CD4-positive, alpha-beta T cell (primary cell): ENCODE data around the gene SPATA19. TPM values are rescaled to one million over a fixed set of nuclear protein-coding genes. Genes with fewer than 3 reads are reported as not detected.

Experiments used
- ATAC-seq: fragments of 200-7000 bp; cut with Tn5 transposase; one replicate; pipeline ENCODE4 v1.10.0; 2022; ENCODE audit warnings: mild to moderate bottlenecking; ENCODE audit not compliant: poor library complexity
- CTCF ChIA-PET: fragments of 350-600 bp; sonication (Branson Sonifier 250); formaldehyde crosslinking; loops from one replicate; lab custom pipeline; 2021; ENCODE audit warnings: antibody characterized with exemption, inconsistent platforms; lab: Charles Lee
- POLR2A ChIA-PET: fragments of 350-600 bp; sonication (Branson Sonifier 250); formaldehyde crosslinking; loops from one replicate; lab custom pipeline; 2021; ENCODE audit warnings: antibody characterized with exemption, inconsistent platforms; lab: Charles Lee
- DNase-seq, 14 experiments: peaks; one replicate each; pipeline ENCODE4 v3.0.0-alpha.2; 2013 to 2020; ENCODE audit warnings: mixed read lengths in 2 of 14
- H3K27ac ChIP-seq, 2 donors: one replicate each; pipeline versions ENCODE4 v1.5.1 to v1.7.0; 2013; ENCODE audit warnings: low read length in 2 of 2, low read depth in 1 of 2, mild to moderate bottlenecking in 1 of 2
- H3K27me3 ChIP-seq, 2 experiments: 1 replicate in 1 of 2; 2 replicates in 1 of 2; pipeline versions ENCODE4 v1.6.1 to v1.7.0; 2013; ENCODE audit warnings: low read length in 2 of 2, control low read depth in 1 of 2, mild to moderate bottlenecking in 1 of 2, moderate library complexity in 1 of 2; ENCODE audit not compliant: insufficient read depth in 2 of 2, control insufficient read depth in 1 of 2
- H3K36me3 ChIP-seq: one replicate; pipeline ENCODE4 v1.6.1; 2013; ENCODE audit warnings: low read length, control low read depth; ENCODE audit not compliant: insufficient read depth
- H3K4me1 ChIP-seq: one replicate; pipeline ENCODE4 v1.6.1; 2013; ENCODE audit warnings: low read length, control low read depth; ENCODE audit not compliant: insufficient read depth
- H3K4me3 ChIP-seq: one replicate; pipeline ENCODE4 v1.5.1; 2013; ENCODE audit warnings: mild to moderate bottlenecking, low read length, moderate library complexity
- H3K9me3 ChIP-seq, 2 experiments: 1 replicate in 1 of 2; 2 replicates in 1 of 2; pipeline versions ENCODE4 v1.6.1 to v1.7.0; 2013; ENCODE audit warnings: low read length in 2 of 2, mild to moderate bottlenecking in 2 of 2, control low read depth in 1 of 2, moderate library complexity in 1 of 2; ENCODE audit not compliant: control insufficient read depth in 1 of 2, insufficient read depth in 1 of 2
- H3K27ac Mint-ChIP-seq: one replicate; pipeline ENCODE4 v1.8.0; 2020; ENCODE audit warnings: mixed read lengths
- H3K27me3 Mint-ChIP-seq: one replicate; pipeline ENCODE4 v1.8.0; 2021; ENCODE audit warnings: mixed read lengths
- H3K36me3 Mint-ChIP-seq: one replicate; pipeline ENCODE4 v1.8.0; 2021; ENCODE audit warnings: low read depth, mixed read lengths
- H3K4me1 Mint-ChIP-seq: one replicate; pipeline ENCODE4 v1.8.0; 2021; ENCODE audit warnings: low read depth, mixed read lengths
- H3K4me3 Mint-ChIP-seq: one replicate; pipeline ENCODE4 v1.8.0; 2020; ENCODE audit warnings: mild to moderate bottlenecking, mixed read lengths
- H3K9me3 Mint-ChIP-seq: one replicate; pipeline ENCODE4 v1.8.0; 2020; ENCODE audit warnings: mixed read lengths
- intact Hi-C, 2 experiments: fragments of 100-400 bp; cut with DNase I in 1 of 2; cut with micrococcal nuclease in 1 of 2; formaldehyde crosslinking; loops; one replicate each; pipeline versions ENCODE4 v1.15.1 to v1.9.0; 2023 to 2025; cut with DNase I, micrococcal nuclease
- total RNA-seq, 174 experiments: library from RNA in 2 of 174; stranded (reverse) in 2 of 174; gene quantifications; one replicate each; pipeline ENCODE4 v1.2.3 and lab custom pipeline; 2021 to 2026
- TF ChIP-seq, protein P1 (sequence below): fragments of 200-600 bp; IDR thresholded peaks from one replicate; pipeline ENCODE4 v1.8.0; 2022; ENCODE audit warnings: antibody characterized with exemption, mild to moderate bottlenecking

The SPATA19 gene
- total RNA-seq, 2 experiments from 2014 or later, result not detected

DNA sequence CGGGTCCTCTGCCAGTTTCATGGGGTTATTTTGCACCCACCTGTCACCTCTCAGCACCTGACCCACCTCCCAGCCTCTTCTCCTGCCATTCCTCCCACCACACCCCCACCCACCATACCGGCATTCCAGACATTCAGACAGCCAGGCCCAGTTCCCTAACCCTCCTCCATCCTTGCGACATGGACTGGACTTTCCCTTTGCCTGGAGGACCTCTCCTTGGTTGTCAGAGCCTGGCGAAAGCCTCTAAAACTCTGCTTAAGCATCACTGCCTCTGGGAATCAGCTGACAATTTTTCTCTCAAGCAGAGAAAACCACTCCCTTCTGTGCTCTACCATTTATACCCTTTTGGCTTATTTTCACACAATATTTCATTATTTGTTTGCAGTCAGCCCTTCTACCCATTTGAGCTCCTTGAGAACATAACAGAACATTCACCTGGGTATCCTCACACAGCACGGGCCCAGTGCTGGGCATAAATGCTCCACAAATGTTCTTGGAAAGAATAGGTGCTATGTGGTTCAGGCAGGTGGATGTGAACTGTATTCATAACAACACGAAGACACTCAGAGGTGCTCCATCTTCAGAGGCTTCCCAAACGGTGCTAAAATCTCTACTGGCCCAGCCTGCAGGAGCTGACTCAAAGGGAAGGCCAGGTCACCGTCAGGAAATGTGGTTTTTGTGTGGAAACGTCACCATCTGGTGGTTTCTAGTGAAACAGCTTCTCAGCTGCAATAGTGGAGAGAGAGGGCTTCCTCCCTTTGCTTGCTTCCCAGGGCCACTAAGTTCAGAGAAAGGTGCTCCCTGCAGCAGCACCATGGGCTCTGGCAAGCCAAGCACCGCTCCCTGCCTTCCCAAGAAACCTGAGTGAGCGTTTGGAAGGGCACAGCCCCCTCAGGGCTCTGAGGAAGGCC lies 10.4 kb downstream of the SPATA19 start:
- H3K4me1 Mint-ChIP-seq, result peaks cover 12% of the 10 kb centered on the region
- DNase-seq (peak in 5 of 14 experiments; percentile 6 to 48 (median 38)), ATAC-seq (no peak)
- no peak overlapping the region for H3K4me3 Mint-ChIP-seq
- intact Hi-C loops, result no loop called here
- H3K36me3 Mint-ChIP-seq, result no peaks in the 10 kb centered on the region
- peaks cover 0 to 19% of the 10 kb centered on the region in 2 experiments for H3K9me3 ChIP-seq
- peaks cover 5% of the 10 kb centered on the region for H3K4me1 ChIP-seq
- CTCF ChIA-PET, result interaction anchor here (1.0 kb wide), 1 partner anchor 700 kb away, joined by 3 read pairs; no protein-coding TSS in a partner anchor
- peaks cover 16% of the 10 kb centered on the region for H3K27me3 Mint-ChIP-seq
- no peak overlapping the region for H3K27ac ChIP-seq
- no peak overlapping the region for H3K4me3 ChIP-seq
- peaks cover 0 to 4% of the 10 kb centered on the region in 2 experiments for H3K27me3 ChIP-seq
- TF ChIP-seq, protein P1, sequence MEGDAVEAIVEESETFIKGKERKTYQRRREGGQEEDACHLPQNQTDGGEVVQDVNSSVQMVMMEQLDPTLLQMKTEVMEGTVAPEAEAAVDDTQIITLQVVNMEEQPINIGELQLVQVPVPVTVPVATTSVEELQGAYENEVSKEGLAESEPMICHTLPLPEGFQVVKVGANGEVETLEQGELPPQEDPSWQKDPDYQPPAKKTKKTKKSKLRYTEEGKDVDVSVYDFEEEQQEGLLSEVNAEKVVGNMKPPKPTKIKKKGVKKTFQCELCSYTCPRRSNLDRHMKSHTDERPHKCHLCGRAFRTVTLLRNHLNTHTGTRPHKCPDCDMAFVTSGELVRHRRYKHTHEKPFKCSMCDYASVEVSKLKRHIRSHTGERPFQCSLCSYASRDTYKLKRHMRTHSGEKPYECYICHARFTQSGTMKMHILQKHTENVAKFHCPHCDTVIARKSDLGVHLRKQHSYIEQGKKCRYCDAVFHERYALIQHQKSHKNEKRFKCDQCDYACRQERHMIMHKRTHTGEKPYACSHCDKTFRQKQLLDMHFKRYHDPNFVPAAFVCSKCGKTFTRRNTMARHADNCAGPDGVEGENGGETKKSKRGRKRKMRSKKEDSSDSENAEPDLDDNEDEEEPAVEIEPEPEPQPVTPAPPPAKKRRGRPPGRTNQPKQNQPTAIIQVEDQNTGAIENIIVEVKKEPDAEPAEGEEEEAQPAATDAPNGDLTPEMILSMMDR, result peak; percentile 23
- no peaks in the 10 kb centered on the region for H3K36me3 ChIP-seq
- POLR2A ChIA-PET, result no interaction called here
- H3K9me3 Mint-ChIP-seq, result no peaks in the 10 kb centered on the region
- no peak overlapping the region for H3K27ac Mint-ChIP-seq

DNA sequence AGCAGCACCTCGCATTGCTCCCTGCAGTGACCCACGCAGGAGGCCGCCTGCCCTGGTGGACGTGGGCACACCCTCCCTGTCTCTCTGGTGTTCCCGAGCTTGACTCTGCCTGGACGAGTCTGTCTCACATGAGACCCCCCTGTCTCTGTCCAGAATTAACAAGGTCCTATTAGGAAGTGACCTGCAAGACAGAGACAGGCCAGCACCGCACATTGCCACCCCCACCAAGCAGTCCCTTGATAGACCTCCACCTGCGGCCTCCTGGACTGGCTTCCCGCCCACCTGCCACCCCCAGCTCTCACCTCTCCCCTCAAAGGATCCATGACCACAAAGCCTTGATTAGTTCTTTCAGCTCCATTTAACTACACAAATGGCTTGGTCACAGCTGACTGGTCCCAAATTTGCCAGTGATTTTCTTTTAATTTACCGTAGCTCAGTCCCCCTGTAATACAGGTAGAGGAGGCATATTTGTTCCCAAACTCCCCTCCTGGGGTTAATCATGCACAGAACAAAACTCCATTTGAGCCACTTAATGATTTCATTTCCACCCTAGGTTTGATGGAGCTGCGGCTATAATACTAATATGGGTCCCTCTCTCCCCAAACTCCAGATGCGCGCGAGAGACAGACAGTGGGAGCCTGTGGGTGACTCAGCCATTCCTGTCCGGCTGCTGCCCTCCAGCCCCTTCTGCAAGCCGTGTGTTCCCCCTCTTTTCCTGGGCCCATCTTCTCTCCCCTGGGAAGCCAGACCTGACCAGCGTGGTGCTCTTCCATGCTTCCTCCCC lies 11.2 kb downstream of the SPATA19 start:
- H3K9me3 ChIP-seq, result peaks cover 0 to 19% of the 10 kb centered on the region in 2 experiments
- H3K9me3 Mint-ChIP-seq, result no peaks in the 10 kb centered on the region
- peaks cover 12% of the 10 kb centered on the region for H3K4me1 Mint-ChIP-seq
- no peak overlapping the region for H3K4me3 ChIP-seq
- peaks cover 16% of the 10 kb centered on the region for H3K27me3 Mint-ChIP-seq
- TF ChIP-seq, protein P1, result no peak
- ChIA-PET POLR2A (no interaction called here), CTCF (no interaction called here)
- H3K27ac ChIP-seq, result no peak overlapping the region
- no peak overlapping the region for H3K4me3 Mint-ChIP-seq
- H3K36me3 Mint-ChIP-seq, result no peaks in the 10 kb centered on the region
- no peak for ATAC-seq
- H3K27ac Mint-ChIP-seq, result no peak overlapping the region
- intact Hi-C loops, result no loop called here
- DNase-seq, result peak in 1 of 14 experiments; percentile 1
- peaks cover 0 to 4% of the 10 kb centered on the region in 2 experiments for H3K27me3 ChIP-seq
- peaks cover 5% of the 10 kb centered on the region for H3K4me1 ChIP-seq
- H3K36me3 ChIP-seq, result no peaks in the 10 kb centered on the region

DNA sequence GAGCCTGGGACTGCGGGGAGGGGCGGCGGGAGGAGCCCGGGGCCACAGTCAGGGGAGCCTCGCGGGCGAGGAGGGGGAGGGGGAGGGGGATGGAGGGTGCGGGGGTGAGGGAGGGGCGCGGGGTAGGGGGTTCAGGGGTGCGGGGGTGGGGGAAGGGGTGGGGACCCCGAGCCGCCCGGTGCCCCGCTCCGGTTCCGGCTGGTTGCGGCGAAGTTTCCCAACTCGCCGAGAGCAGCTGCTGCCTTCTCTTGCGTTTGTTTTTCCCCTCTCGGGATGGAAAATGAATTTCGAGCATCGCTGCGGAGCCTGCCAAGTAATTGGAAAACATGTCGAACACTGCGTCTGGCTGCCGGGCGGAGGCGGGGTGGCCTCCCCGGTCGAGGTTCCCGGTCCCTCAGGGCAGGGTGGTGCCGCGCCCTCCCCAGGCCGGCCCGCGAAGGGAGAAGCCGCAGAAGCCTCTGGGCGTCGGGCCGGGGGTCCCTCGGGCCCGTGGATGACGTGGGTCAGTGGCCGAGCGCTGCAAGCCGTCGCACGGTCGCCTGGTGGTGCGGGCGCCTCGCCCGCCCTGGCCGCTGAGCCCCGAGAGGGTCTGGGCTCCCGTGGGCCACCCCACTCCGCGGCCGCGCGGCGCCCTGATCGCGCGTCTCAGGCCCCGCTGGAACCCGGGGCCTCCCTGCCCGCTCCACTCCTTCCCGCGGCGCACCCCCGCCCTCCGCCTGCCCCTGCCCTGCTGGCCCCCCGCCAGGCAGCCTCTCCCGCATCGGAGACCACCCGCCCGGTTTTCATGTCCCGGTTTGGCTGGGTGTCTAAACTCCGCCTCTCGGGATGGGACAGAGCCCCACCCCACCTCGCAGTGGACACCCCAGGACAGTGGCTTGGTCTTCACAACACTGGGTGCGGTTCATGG lies 12.1 kb downstream of the SPATA19 start:
- TF ChIP-seq, protein P1, result no peak
- Histone ChIP-seq H3K4me1 (peaks cover 5% of the 10 kb centered on the region), H3K36me3 (no peaks in the 10 kb centered on the region), H3K27me3 (peaks cover 0 to 4% of the 10 kb centered on the region in 2 experiments), H3K9me3 (peaks cover 0 to 19% of the 10 kb centered on the region in 2 experiments), H3K4me3 (no peak overlapping the region), H3K27ac (no peak overlapping the region)
- intact Hi-C loops, result no loop called here
- H3K9me3 Mint-ChIP-seq, result no peaks in the 10 kb centered on the region
- H3K4me3 Mint-ChIP-seq, result no peak overlapping the region
- CTCF ChIA-PET, result no interaction called here
- DNase-seq, result peak in 1 of 14 experiments; percentile 18
- H3K4me1 Mint-ChIP-seq, result peaks cover 12% of the 10 kb centered on the region
- POLR2A ChIA-PET, result no interaction called here
- H3K27me3 Mint-ChIP-seq, result peaks cover 23% of the 10 kb centered on the region
- no peak for ATAC-seq
- H3K27ac Mint-ChIP-seq, result no peak overlapping the region
- no peaks in the 10 kb centered on the region for H3K36me3 Mint-ChIP-seq
